ENCODE measurements around the gene RAX2.
"Not testable (repeated sequence)": the region's sequence is repeated elsewhere in the genome, so short reads cannot be mapped to it uniquely, and the experiment has no call there.

Gene RAX2

GRCh38 chr19:3778104-3778867 is 6.3 kb upstream of the RAX2 start:
- no peak for DNase-seq

GRCh38 chr19:3776479-3777040 is 4.5 kb upstream of the RAX2 start:
- DNase-seq = no peak

- DNase-seq = no peak
Observed at GRCh38 chr19:3775831-3776230, 3.8 kb upstream of the RAX2 start.

GRCh38 chr19:3775374-3775711 is 3.3 kb upstream of the RAX2 start:
- no peak for DNase-seq

DNA sequence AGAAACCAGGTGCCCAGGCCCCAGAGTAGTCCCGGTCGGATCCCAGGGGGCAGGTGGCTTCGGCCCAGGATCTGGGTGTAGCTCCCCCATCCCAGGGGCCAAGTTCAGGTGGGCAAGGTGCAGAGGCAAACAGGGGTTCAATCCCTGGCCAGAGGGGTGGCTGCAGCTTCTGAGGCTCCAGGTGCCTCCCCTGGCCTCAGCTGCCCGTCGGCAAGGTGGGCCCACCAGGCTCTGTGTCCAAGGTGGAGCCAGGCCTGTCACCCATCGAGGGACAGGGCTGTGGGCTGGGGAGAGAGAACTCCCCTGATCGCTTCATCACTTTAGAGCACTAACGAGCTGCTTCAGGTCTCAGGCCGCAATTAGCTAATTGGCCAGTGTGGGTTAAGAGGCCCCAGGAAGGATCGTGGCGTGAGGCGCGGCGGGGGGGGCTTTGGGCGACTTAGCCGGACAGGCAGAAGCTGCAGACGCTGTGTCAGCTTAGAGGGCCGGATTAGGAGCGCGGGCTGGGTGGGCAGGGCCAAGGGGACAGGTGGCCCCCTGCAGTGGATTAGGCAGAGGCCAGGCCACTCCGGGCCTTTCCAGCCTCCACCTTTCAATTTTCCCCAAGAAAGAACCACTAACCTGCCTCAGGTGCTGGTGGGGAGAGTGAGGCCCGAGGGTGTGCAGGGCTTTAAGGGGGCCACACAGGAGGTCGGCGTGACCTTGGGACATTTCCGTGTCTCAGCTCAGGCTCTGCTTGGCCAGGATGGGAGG is 2.8 kb upstream of the RAX2 start:
- DNase-seq = no peak

- no peak for DNase-seq
Observed at GRCh38 chr19:3773814-3774515, 1.9 kb upstream of the RAX2 start.

DNA sequence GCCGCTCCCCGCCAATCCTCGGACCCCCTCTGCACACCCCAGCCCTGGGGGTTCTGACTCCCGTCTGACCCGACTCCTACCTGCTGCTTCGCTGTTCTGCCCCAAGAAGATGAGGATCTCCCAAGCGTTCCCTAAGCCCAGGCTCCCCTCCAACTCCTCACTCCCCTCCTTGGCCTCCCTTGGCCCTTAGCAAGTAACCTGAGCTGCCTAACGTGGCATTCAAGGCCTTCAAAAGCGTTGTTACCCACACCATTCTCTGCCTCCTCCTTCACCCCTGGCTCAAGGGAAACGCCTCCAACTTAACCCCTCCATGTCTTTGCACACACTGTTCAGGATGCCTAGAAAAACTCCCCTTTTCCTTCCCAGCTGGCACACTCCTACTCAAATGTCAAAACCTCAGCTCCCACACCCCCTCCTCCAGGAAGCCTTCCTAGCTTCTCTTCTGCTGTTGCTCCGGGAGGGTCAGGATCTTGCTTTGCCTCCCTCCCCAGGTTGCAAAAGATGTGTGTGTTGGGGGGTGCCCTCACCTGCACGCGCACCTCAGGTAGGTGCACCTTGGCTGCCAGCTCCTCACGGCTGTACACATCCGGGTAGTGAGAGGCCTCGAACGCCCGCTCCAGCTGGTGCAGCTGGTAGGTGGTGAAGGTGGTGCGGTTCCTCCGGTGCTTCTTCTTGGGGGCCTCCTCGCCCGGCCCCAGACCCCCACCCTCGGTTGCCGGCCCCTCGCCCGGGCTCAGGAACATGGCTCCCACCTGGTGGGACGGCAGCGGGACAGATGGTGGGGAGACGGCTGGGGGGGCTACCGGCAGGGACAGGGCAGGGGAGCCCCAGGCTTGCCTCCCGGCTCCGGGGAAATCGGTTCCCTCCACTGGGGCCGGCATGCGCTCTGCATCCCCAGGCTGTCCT is 775 bp downstream of the RAX2 start:
- no peak for DNase-seq

DNA sequence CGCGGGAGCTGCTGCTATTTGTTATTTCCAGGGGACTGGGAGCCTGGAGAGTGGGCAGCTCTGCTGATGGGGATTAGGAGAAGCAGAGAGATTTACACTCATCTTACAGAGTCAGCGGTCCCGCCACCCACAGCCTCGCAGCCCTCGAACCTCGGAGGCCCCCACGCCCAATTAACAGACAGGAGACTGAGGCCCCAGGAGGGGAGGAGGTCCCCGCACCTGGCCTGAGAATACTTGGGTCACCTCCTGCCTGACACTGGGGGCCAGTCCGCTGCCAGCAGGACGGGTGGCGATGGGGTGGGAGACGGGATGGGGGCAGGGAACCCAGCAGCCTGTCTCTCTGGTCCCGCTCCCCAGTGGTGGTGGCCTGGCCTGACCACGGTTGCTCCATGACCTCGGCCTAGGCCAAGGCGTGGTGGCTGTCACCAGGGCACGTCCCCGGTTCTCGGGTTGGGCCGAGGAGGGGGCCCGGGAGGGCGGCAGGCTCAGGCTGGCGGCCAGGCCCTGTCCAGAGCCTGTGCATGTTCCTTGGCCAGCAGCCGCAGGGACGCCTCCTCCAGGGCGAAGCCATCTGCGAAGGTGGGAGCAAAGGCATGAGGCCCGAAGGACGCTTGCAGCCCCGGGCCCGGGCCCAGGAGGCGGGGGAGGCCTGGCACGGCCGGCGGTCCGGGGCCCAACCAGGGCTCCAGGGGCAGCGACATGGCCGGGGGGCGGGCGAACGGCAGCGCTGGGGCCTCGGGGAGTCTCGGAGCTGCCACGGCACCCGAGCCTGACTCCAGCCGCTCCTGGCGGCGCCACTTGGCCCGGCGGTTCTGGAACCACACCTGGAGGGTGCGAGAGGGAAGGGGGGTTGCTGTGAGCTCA is 1.7 kb downstream of the RAX2 start:
- no peak for DNase-seq

DNA sequence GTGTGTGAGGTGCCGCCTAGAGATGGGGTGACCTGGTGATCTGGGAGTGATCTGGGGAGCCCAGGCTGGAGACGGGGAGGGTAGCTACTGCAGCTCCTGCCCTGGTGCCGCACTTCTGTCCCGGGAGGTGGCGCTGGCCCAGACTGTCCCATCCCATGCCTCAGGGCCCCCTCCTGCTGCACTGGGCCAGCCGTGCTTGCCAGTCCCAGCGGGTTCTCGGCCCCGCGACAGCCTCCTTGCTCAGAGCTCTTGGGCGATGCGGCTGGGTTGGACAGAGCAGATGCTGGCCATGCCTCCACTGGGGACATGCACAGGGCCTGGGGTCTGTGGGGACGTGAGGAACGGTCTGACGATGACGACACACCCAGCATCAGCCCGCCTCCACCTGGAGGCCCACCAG is 2.5 kb downstream of the RAX2 start:
- DNase-seq = no peak

GRCh38 chr19:3768748-3769099 is 3.3 kb downstream of the RAX2 start:
- DNase-seq = no peak

DNA sequence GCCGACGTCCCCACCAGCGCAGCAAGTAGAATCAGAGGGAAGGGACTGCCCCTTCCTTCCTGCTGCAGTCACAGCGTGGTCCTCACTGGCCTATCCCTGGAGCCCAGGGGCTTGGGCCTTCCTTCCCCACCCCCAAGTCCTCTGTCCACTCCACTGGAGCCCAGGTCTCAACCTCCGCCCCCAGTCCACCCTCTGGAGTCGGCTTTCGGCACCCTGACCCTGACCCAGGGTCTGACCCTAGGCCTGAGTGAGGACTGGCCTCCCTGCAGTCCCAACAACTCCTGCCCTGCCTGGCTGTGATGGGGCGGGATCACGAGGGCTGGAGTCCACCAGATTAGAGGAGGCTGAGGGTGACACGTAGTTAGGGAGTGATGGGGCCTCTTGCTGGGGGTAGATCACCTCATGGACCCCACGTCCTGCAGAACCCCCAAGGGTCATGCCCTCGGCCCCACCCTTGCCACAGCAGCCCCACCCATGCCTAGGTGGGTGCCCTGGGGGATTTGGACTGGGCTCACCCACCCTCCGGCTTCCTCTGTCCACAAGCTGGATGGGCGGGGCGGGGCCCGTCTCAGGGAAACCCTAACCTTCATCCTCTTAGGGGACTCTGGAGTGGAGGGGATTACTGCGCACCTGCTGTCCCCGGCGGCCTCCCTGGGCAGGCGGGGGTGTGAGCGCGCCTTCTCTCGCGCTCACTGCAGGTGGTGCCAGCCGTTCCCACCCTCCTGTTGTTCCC is 3.8 kb downstream of the RAX2 start:
- no peak for DNase-seq

GRCh38 chr19:3767050-3767449 is 5.0 kb downstream of the RAX2 start:
- no peak for DNase-seq

DNA sequence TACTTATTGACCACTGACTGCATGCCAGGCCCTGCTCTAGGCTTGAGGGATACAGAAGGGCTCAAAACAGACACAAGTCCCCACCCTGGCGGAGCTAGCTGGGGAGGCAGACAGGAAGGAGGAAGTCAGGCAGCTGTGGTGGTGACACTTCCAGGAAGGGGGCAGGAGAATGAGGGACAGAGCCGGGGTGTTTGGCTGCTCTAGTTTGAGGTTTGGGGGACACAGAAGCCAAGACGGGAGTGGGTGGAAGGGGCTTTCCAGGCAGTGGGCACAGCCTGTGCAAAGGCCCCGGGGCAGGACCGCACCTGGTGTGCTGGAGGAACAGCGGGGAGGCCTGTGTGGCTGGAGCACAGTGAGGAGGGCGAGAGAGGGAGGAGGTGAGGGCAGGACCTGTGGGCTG is 5.5 kb downstream of the RAX2 start:
- DNase-seq = no peak

GRCh38 chr19:3765757-3766156 is 6.3 kb downstream of the RAX2 start:
- DNase-seq = not testable (repeated sequence)

GRCh38 chr19:3765121-3765520 is 6.9 kb downstream of the RAX2 start:
- no peak for DNase-seq

GRCh38 chr19:3762501-3763459 is 9.2 kb downstream of the RAX2 start, which contains the start of gene MRPL54:
Gene MRPL54 (plus strand): TSS chr19:3762682. CDS start chr19:3762701, 19 bp downstream.
- DNase-seq = peak; percentile 99 to 100 (median 99)

- DNase-seq = no peak
Observed at GRCh38 chr19:3762130-3762473, 9.9 kb downstream of the RAX2 start.

DNA sequence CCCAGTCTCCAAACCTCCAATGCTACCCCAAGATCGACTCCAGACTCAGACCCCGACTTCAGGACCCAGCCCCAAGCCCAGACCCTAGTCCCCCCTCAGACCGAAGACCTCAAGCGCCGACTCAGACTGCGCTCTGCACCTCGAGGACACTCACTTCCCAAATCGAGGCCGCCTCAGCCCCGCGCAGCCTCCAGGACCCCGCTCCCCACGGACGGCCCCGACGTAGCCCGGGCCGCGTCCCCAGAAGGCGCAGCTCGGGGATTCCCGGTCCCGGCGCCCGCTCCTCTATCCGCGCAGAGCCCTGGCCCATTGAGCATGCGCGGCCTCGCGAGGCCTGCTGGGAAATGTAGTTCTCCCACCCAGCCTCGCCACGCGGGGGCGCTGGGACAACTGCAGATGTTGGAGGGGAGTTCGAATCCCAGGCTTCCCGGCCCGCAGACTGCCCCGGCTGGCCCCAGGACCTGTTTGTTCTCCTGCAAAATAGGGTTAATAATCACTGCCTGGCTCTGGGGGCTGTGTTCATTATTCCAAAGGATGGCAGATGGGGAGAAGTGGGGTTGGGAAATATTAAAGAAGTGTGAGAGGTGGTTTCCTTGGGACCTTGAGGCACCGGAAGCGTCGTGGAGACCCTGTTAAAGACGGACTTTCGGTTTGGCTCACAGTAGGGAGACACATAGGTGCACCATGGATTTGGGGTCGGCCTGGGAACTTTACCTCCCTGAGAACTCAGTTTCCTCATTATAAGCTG is 10.5 kb downstream of the RAX2 start, which contains the start of gene APBA3:
Gene APBA3, minus strand, starts transcription at position 311 of the 748 bp plus-strand sequence. CDS start 1,428 bp downstream, outside the sequence.
- peak; percentile 29 to 94 (median 82) for DNase-seq

Measured in C1 segment of cervical spinal cord (tissue), 14 donors.